M059J (cell line): ENCODE measurements around the gene ACKR4. TPM values are rescaled to one million over a fixed set of nuclear protein-coding genes. Genes with fewer than 3 reads are reported as not detected.
"Not testable (repeated sequence)": the region's sequence is repeated elsewhere in the genome, so short reads cannot be mapped to it uniquely, and the experiment has no call there.

Source experiments
- DNase-seq: peaks from one replicate; pipeline ENCODE4 v3.0.0-alpha.2; 2012; ENCODE audit warnings: low read depth
- total RNA-seq: library from RNA; depleted of rRNA; stranded (reverse); fragments of >200 nt; shearing (Covaris generic); gene quantifications from 2 replicates; pipeline ENCODE4 v1.2.3, GENCODE V29; 2014

The ACKR4 gene
- total RNA-seq, 1 experiment from 2014 or later: 0.20 TPM

GRCh38 chr3:132594498-132594897, 2.6 kb upstream of the ACKR4 start:
- no peak for DNase-seq

GRCh38 chr3:132595014-132595413, 2.1 kb upstream of the ACKR4 start:
- peak; percentile 61 for DNase-seq

- no peak for DNase-seq
Observed at GRCh38 chr3:132596326-132596725, 744 bp upstream of the ACKR4 start.

GRCh38 chr3:132597660-132598059, 590 bp downstream of the ACKR4 start:
- no peak for DNase-seq

- no peak for DNase-seq
Observed at GRCh38 chr3:132598181-132598580, 1.1 kb downstream of the ACKR4 start.

- not testable (repeated sequence) for DNase-seq
Observed at GRCh38 chr3:132600614-132601013, 3.5 kb downstream of the ACKR4 start.

GRCh38 chr3:132605374-132605792, 8.3 kb downstream of the ACKR4 start:
- DNase-seq: no peak

GRCh38 chr3:132606085-132606484, 9.0 kb downstream of the ACKR4 start:
- no peak for DNase-seq

GRCh38 chr3:132606620-132607019, 9.6 kb downstream of the ACKR4 start:
- DNase-seq: not testable (repeated sequence)

- DNase-seq: not testable (repeated sequence)
Observed at GRCh38 chr3:132615301-132615700, 18.2 kb downstream of the ACKR4 start.

- DNase-seq: peak; percentile 17
Observed at GRCh38 chr3:132615881-132616280, 18.8 kb downstream of the ACKR4 start.

- DNase-seq: no peak
Observed at GRCh38 chr3:132616780-132617179, 19.7 kb downstream of the ACKR4 start.

GRCh38 chr3:132622148-132622547, 25.1 kb downstream of the ACKR4 start:
- DNase-seq: no peak

- DNase-seq: no peak
Observed at GRCh38 chr3:132622761-132623160, 25.7 kb downstream of the ACKR4 start.

GRCh38 chr3:132623646-132624045, 26.6 kb downstream of the ACKR4 start:
- DNase-seq: no peak

GRCh38 chr3:132624790-132625189, 27.7 kb downstream of the ACKR4 start:
- DNase-seq: no peak

GRCh38 chr3:132625613-132626012, 28.5 kb downstream of the ACKR4 start:
- no peak for DNase-seq

GRCh38 chr3:132626955-132627354, 29.9 kb downstream of the ACKR4 start:
- no peak for DNase-seq

GRCh38 chr3:132628157-132628556, 31.1 kb downstream of the ACKR4 start:
- no peak for DNase-seq

- peak; percentile 80 for DNase-seq
Observed at GRCh38 chr3:132629928-132630327, 32.9 kb downstream of the ACKR4 start.

- no peak for DNase-seq
Observed at GRCh38 chr3:132630612-132631011, 33.5 kb downstream of the ACKR4 start.

- DNase-seq: no peak
Observed at GRCh38 chr3:132635052-132635451, 38.0 kb downstream of the ACKR4 start.

- peak; percentile 57 for DNase-seq
Observed at GRCh38 chr3:132637590-132637989, 40.5 kb downstream of the ACKR4 start.

GRCh38 chr3:132638706-132639105, 41.6 kb downstream of the ACKR4 start:
- DNase-seq: no peak

- DNase-seq: not testable (repeated sequence)
Observed at GRCh38 chr3:132641427-132641826, 44.4 kb downstream of the ACKR4 start.
